Progenitor cell of endocrine pancreas (in vitro differentiated cells): Measurements from ENCODE around the gene TMEM200B. TPM values are rescaled to one million over a fixed set of nuclear protein-coding genes. Genes with fewer than 3 reads are reported as not detected.
"Not testable (repeated sequence)": the region's sequence is repeated elsewhere in the genome, so short reads cannot be mapped to it uniquely, and the experiment has no call there.

Experiments
- DNase-seq: peaks from one replicate; pipeline ENCODE4 v3.0.0; 2021; ENCODE audit warnings: low spot score; ENCODE audit not compliant: unreplicated experiment
- H3K27ac Mint-ChIP-seq: 2 replicates; pipeline ENCODE4 v1.8.0; 2021; ENCODE audit warnings: mild to moderate bottlenecking, moderate library complexity, mixed read lengths
- H3K27me3 Mint-ChIP-seq: 2 replicates; pipeline ENCODE4 v1.8.0; 2021; ENCODE audit warnings: mixed read lengths
- H3K36me3 Mint-ChIP-seq: 2 replicates; pipeline ENCODE4 v1.8.0; 2022; ENCODE audit warnings: mixed read lengths; ENCODE audit not compliant: insufficient read depth
- H3K4me1 Mint-ChIP-seq: 2 replicates; pipeline ENCODE4 v1.8.0; 2021; ENCODE audit warnings: low read depth, mixed read lengths
- H3K4me3 Mint-ChIP-seq: 2 replicates; pipeline ENCODE4 v1.8.0; 2021; ENCODE audit warnings: low read depth, mild to moderate bottlenecking, moderate library complexity, mixed read lengths
- H3K9me3 Mint-ChIP-seq: 2 replicates; pipeline ENCODE4 v1.8.0; 2021; ENCODE audit warnings: low read depth, mixed read lengths
- total RNA-seq: library from RNA; stranded (reverse); gene quantifications from 2 replicates; pipeline ENCODE4 v1.2.1, GENCODE V29; 2021
- TF ChIP-seq, protein P1 (sequence below): fragments of 200-600 bp; sonication (generic); IDR thresholded peaks from one replicate; pipeline ENCODE4 v1.5.0; 2021; ENCODE audit warnings: antibody characterized with exemption, mild to moderate bottlenecking; ENCODE audit not compliant: unreplicated experiment

TMEM200B gene
- total RNA-seq, 1 donor from 2014 or later = 13.3 TPM

DNA sequence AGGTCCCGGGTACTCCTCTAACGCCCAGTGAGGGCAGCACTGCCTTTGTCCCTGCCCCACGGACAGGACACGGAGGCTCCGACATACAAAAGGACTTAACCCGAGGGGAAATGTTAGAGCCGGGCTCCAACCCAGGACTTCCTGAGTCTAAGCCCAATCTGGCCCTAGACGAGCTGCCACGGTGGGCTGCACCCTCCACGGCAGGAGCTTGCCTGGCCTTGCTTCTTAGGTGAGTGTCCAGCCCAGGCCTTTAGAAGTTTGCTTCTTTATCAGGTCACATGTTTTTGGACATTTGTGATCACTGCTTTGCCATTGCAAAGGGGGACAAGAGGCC lies 11.0 kb upstream of the TMEM200B start:
- no peak overlapping the region for H3K27ac Mint-ChIP-seq
- H3K9me3 Mint-ChIP-seq = no peaks in the 10 kb centered on the region
- H3K36me3 Mint-ChIP-seq = no peaks in the 10 kb centered on the region
- H3K4me1 Mint-ChIP-seq = no peaks in the 10 kb centered on the region
- H3K4me3 Mint-ChIP-seq = no peak overlapping the region
- TF ChIP-seq, protein P1, sequence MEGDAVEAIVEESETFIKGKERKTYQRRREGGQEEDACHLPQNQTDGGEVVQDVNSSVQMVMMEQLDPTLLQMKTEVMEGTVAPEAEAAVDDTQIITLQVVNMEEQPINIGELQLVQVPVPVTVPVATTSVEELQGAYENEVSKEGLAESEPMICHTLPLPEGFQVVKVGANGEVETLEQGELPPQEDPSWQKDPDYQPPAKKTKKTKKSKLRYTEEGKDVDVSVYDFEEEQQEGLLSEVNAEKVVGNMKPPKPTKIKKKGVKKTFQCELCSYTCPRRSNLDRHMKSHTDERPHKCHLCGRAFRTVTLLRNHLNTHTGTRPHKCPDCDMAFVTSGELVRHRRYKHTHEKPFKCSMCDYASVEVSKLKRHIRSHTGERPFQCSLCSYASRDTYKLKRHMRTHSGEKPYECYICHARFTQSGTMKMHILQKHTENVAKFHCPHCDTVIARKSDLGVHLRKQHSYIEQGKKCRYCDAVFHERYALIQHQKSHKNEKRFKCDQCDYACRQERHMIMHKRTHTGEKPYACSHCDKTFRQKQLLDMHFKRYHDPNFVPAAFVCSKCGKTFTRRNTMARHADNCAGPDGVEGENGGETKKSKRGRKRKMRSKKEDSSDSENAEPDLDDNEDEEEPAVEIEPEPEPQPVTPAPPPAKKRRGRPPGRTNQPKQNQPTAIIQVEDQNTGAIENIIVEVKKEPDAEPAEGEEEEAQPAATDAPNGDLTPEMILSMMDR = no peak
- no peak for DNase-seq
- H3K27me3 Mint-ChIP-seq = no peaks in the 10 kb centered on the region

- TF ChIP-seq, protein P1 = no peak
- DNase-seq = no peak
- H3K36me3 Mint-ChIP-seq = no peaks in the 10 kb centered on the region
- no peaks in the 10 kb centered on the region for H3K27me3 Mint-ChIP-seq
- no peaks in the 10 kb centered on the region for H3K9me3 Mint-ChIP-seq
- no peak overlapping the region for H3K4me3 Mint-ChIP-seq
- H3K4me1 Mint-ChIP-seq = no peaks in the 10 kb centered on the region
- H3K27ac Mint-ChIP-seq = no peak overlapping the region
Measured at GRCh38 chr1:29133861-29134694, 10.4 kb upstream of the TMEM200B start.

- not testable (repeated sequence) for H3K4me3 Mint-ChIP-seq, H3K36me3 Mint-ChIP-seq, H3K27ac Mint-ChIP-seq, H3K9me3 Mint-ChIP-seq, H3K27me3 Mint-ChIP-seq, DNase-seq, H3K4me1 Mint-ChIP-seq
Measured at GRCh38 chr1:29131056-29131455, 7.4 kb upstream of the TMEM200B start.

- Mint-ChIP-seq H3K4me1 (peaks cover 8% of the 10 kb centered on the region), H3K27ac (no peak overlapping the region), H3K9me3 (no peaks in the 10 kb centered on the region), H3K27me3 (peaks cover 6% of the 10 kb centered on the region), H3K4me3 (no peak overlapping the region), H3K36me3 (no peaks in the 10 kb centered on the region)
- DNase-seq = no peak
- TF ChIP-seq, protein P1 = no peak
Measured at GRCh38 chr1:29129916-29130315, 6.2 kb upstream of the TMEM200B start.

- H3K4me3 Mint-ChIP-seq = no peak overlapping the region
- peaks cover 6% of the 10 kb centered on the region for H3K27me3 Mint-ChIP-seq
- H3K27ac Mint-ChIP-seq = no peak overlapping the region
- DNase-seq = no peak
- TF ChIP-seq, protein P1 = no peak
- H3K4me1 Mint-ChIP-seq = peaks cover 8% of the 10 kb centered on the region
- H3K36me3 Mint-ChIP-seq = no peaks in the 10 kb centered on the region
- H3K9me3 Mint-ChIP-seq = no peaks in the 10 kb centered on the region
Measured at GRCh38 chr1:29128739-29129138, 5.0 kb upstream of the TMEM200B start.

- TF ChIP-seq, protein P1 = no peak
- no peaks in the 10 kb centered on the region for H3K9me3 Mint-ChIP-seq
- H3K36me3 Mint-ChIP-seq = no peaks in the 10 kb centered on the region
Measured at GRCh38 chr1:29126198-29126597, 2.5 kb upstream of the TMEM200B start.

More at GRCh38 chr1:29126198-29126597, 2.5 kb upstream of the TMEM200B start:
- Mint-ChIP-seq H3K4me3 (peak overlapping the region; percentile 67), H3K27me3 (peaks cover 6% of the 10 kb centered on the region), H3K27ac (peak overlapping the region; percentile 96), H3K4me1 (peaks cover 8% of the 10 kb centered on the region)
- DNase-seq = no peak
